Gastrocnemius medialis (tissue), 4 donors: ENCODE data around the gene BCOR. TPM values are rescaled to one million over a fixed set of nuclear protein-coding genes. Genes with fewer than 3 reads are reported as not detected.

Experiments
- ATAC-seq, 2 donors: fragments of 150-250 bp; one replicate each; pipeline ENCODE4 v1.9.1; 2016
- DNase-seq, 2 donors: peaks; one replicate each; pipeline ENCODE4 v3.0.0-alpha.2; 2019
- H3K27ac ChIP-seq, 4 donors: fragments of 200-600 bp; sonication (generic); 1 replicate in 1 of 4; 2 replicates in 3 of 4; pipeline ENCODE4 v1.5.1; 2016 to 2018; ENCODE audit warnings: mild to moderate bottlenecking in 2 of 4, moderate library complexity in 1 of 4
- H3K27me3 ChIP-seq, 3 donors: fragments of 200-600 bp; sonication (generic) in 2 of 3; 1 replicate in 1 of 3; 2 replicates in 2 of 3; pipeline versions ENCODE4 v1.5.1 to v1.6.0; 2016 to 2019; ENCODE audit warnings: mild to moderate bottlenecking in 1 of 3, moderate library complexity in 1 of 3
- H3K36me3 ChIP-seq, 2 donors: fragments of 200-600 bp; sonication (generic) in 1 of 2; one replicate each; pipeline ENCODE4 v1.5.1; 2017 to 2018
- H3K4me1 ChIP-seq, 2 donors: fragments of 200-600 bp; sonication (generic) in 1 of 2; one replicate each; pipeline ENCODE4 v1.5.1; 2016 to 2017; ENCODE audit warnings: mild to moderate bottlenecking in 2 of 2
- H3K4me3 ChIP-seq, 4 donors: fragments of 200-600 bp; sonication (generic) in 3 of 4; 1 replicate in 1 of 4; 2 replicates in 3 of 4; pipeline ENCODE4 v1.5.1; 2016 to 2019; ENCODE audit warnings: mild to moderate bottlenecking in 2 of 4
- H3K9me3 ChIP-seq, 3 donors: fragments of 200-600 bp; sonication (generic) in 2 of 3; 1 replicate in 1 of 3; 2 replicates in 2 of 3; pipeline ENCODE4 v1.5.1; 2016 to 2019
- POLR2A ChIP-seq, 2 donors: fragments of 450-650 bp; IDR thresholded peaks; one replicate each; pipeline ENCODE4 v1.6.1; 2017; ENCODE audit warnings: antibody characterized with exemption in 2 of 2, mild to moderate bottlenecking in 2 of 2, moderate library complexity in 2 of 2
- in situ Hi-C, 4 donors: fragments of 200-750 bp; cut with MboI; loops; one replicate each; pipeline versions ENCODE4 v1.15.0 to v1.8.0; 2017; ENCODE audit warnings: low sequenced_read_pairs in 4 of 4
- intact Hi-C: fragments of 100-400 bp; cut with DNase I; formaldehyde crosslinking; loops from one replicate; pipeline ENCODE4 v1.15.1; 2023; ENCODE audit warnings: low total_unique reads
- total RNA-seq, 4 donors: library from RNA; depleted of rRNA; stranded (reverse); fragments of >200 nt; gene quantifications; one replicate each; pipeline versions ENCODE4 v1.1.0 to v1.2.3, GENCODE V29; 2016
- TF ChIP-seq, protein P1 (sequence below), 5 experiments: fragments of 450-650 bp in 3 of 5; fragments of 200-600 bp in 2 of 5; sonication (generic) in 2 of 5; IDR thresholded peaks in 4 of 5; conservative IDR thresholded peaks in 1 of 5; 1 replicate in 4 of 5; 2 replicates in 1 of 5; pipeline ENCODE4 v1.5.1; 2016 to 2019; ENCODE audit warnings: antibody characterized with exemption in 5 of 5, mild to moderate bottlenecking in 3 of 5, moderate library complexity in 3 of 5

The BCOR gene
- total RNA-seq, 4 donors from 2014 or later, result 6.5 to 43.8 (median 18.4) TPM

DNA sequence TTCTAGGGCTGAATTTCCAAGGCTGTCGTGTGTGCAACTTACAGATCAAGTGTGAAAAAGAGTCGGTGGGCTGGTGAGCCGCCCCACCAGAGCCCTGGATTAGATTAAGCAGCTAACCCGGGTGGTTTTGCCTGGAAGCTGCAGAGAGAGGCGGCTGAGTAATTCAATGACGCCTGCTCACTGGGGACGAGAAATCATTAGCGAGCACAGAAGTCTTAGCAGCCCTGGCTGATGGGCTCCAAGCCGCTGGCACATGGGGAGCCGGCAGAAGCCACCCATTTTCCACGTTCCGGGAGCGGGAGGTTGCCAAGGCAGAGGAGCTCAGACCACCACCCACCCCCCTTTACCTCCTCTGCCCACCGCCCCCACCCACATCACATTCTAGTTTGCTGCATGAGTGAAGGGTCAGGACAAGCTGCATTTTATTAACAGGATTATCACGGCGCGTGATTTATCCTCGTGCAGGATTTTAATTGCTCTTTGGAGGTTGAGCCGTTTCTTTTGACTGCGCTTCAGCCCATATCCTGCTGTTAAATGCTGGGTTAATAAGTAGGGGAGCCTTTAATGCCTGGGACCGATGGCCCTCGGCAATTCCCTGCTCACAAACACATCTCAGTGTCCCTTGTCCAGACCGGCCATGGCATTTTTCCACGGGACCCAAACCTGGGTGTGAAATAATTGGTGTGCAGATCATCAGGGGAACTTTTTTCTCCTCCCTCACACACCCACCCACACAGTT, 19.1 kb downstream of the BCOR start:
- ATAC-seq (no peak), DNase-seq (no peak)
- in situ Hi-C loops (no loop called here), intact Hi-C loops (no loop called here)
- Histone ChIP-seq H3K9me3 (no peaks in the 10 kb centered on the region), H3K27ac (no peak overlapping the region), H3K4me3 (no peak overlapping the region), H3K36me3 (peaks cover 0 to 7% of the 10 kb centered on the region in 2 donors), H3K27me3 (peaks cover 0 to 2% (median under 1%) of the 10 kb centered on the region in 3 donors), H3K4me1 (peaks cover 0 to 17% of the 10 kb centered on the region in 2 donors)
- TF ChIP-seq, protein P1, sequence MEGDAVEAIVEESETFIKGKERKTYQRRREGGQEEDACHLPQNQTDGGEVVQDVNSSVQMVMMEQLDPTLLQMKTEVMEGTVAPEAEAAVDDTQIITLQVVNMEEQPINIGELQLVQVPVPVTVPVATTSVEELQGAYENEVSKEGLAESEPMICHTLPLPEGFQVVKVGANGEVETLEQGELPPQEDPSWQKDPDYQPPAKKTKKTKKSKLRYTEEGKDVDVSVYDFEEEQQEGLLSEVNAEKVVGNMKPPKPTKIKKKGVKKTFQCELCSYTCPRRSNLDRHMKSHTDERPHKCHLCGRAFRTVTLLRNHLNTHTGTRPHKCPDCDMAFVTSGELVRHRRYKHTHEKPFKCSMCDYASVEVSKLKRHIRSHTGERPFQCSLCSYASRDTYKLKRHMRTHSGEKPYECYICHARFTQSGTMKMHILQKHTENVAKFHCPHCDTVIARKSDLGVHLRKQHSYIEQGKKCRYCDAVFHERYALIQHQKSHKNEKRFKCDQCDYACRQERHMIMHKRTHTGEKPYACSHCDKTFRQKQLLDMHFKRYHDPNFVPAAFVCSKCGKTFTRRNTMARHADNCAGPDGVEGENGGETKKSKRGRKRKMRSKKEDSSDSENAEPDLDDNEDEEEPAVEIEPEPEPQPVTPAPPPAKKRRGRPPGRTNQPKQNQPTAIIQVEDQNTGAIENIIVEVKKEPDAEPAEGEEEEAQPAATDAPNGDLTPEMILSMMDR (IDR thresholded peaks at IDR 0.05 in 4 of 5, conservative IDR thresholded peaks at IDR 0.05 in 1 of 5), result no peak
- no peak for TF ChIP-seq POLR2A (IDR thresholded peaks at IDR 0.05)

DNA sequence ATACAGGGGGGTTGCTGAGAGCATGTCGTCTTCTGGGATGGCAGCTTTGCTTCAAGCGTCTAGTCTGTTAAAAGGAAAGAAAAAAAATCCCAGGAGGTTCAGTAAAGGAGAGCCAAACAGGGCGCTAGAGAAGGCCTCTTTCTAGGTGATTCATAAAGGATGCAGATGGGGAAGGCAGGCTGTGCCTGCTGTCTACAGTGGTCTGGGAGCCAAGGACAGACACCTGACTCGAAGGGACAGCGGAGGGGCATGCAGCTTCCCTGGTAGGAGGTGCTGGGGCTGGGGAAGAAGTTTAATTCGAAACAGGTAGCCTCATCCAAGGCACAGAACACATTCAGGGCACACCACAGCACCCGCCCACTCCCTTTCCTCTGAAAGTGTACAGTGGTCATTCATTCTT, 19.9 kb downstream of the BCOR start:
- Histone ChIP-seq H3K4me1 (peaks cover 0 to 14% of the 10 kb centered on the region in 2 donors), H3K27me3 (no peaks in the 10 kb centered on the region), H3K9me3 (no peaks in the 10 kb centered on the region), H3K36me3 (peaks cover 0 to 7% of the 10 kb centered on the region in 2 donors), H3K27ac (no peak overlapping the region), H3K4me3 (no peak overlapping the region)
- in situ Hi-C loops (no loop called here), intact Hi-C loops (no loop called here)
- no peak for DNase-seq
- no peak for TF ChIP-seq POLR2A (IDR thresholded peaks at IDR 0.05)
- TF ChIP-seq, protein P1 (IDR thresholded peaks at IDR 0.05 in 4 of 5, conservative IDR thresholded peaks at IDR 0.05 in 1 of 5), result no peak
- ATAC-seq, result no peak

DNA sequence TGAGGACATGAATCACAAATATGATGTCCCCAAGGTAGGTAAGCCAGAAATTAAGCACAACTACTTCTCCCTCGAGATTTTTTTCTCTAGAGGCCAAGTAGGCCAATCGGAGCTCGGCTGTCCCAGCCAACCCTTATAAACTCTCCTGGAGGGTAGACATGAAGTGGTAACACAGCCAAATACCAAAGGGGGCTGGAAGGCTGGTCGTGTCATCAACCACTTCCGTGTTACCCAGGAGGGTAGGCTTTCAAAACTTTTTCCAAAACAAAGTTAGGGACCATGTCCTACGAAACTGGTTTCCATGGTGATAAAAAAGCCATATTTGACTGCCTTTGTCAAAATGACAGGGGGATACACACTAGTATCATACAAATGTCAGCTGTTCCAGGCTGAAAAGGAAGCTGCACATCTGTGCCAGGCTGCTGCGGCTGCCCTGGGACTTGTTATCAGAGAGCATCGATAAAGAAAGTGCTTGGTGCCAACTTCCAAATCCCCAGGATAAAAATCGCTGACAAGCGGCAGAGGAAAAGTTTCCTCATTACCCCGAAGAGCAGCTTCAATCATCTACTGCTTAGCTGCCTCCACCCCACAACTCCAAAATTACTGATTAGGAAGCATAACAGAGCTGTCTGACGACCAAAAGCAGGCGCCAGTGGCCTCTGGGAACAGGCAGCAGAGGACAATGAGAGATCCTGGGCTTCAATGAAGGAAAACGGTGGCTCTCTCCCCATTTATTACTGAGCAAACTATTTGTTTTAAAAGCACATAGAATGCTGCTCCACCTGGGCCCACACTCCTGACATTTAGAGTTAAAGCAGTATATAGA, 20.8 kb downstream of the BCOR start:
- Histone ChIP-seq H3K27ac (no peak overlapping the region), H3K27me3 (no peaks in the 10 kb centered on the region), H3K4me1 (peaks cover 0 to 5% of the 10 kb centered on the region in 2 donors), H3K36me3 (peaks cover 0 to 7% of the 10 kb centered on the region in 2 donors), H3K4me3 (no peak overlapping the region), H3K9me3 (no peaks in the 10 kb centered on the region)
- no peak for TF ChIP-seq POLR2A (IDR thresholded peaks at IDR 0.05)
- TF ChIP-seq, protein P1 (IDR thresholded peaks at IDR 0.05 in 4 of 5, conservative IDR thresholded peaks at IDR 0.05 in 1 of 5), result no peak
- in situ Hi-C loops (no loop called here), intact Hi-C loops (no loop called here)
- ATAC-seq, result no peak
- DNase-seq, result no peak

DNA sequence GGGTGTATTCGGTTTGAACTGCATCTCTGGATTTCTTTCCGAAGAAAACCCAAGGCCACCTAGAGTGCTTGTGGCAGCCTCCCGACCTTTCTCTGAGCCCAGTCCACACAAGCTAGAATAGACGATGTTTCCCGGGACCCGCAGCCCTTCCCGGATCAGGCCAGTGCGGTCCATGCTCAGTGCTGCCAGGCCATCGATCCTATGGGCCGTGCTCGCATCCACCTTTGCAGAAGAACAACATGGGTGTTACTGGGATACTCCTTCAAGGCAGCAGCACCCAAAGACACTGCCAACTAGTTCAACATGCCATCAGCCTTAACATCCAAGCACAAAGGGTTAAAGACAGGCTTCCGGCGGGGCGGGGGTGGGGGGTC, 22.8 kb downstream of the BCOR start:
- ATAC-seq (no peak), DNase-seq (no peak)
- Histone ChIP-seq H3K9me3 (no peaks in the 10 kb centered on the region), H3K36me3 (peaks cover 0 to 7% of the 10 kb centered on the region in 2 donors), H3K4me3 (no peak overlapping the region), H3K27ac (no peak overlapping the region), H3K27me3 (no peaks in the 10 kb centered on the region), H3K4me1 (peaks cover 0 to 5% of the 10 kb centered on the region in 2 donors)
- in situ Hi-C loops (no loop called here), intact Hi-C loops (no loop called here)
- TF ChIP-seq, protein P1 (IDR thresholded peaks at IDR 0.05 in 4 of 5, conservative IDR thresholded peaks at IDR 0.05 in 1 of 5), result no peak
- no peak for TF ChIP-seq POLR2A (IDR thresholded peaks at IDR 0.05)
